ENCODE measurements around the gene IGSF8.

- TF ChIP-seq CTCF (IDR thresholded peaks at IDR 0.05; ENCODE audit: extremely low read depth in 1 of 2, insufficient read depth in 1 of 2, low read depth in 1 of 2, low read length in 2 of 2) (no peak), POLR2A (IDR thresholded peaks at IDR 0.05; ENCODE audit: low read depth, low read length) (no peak), EZH2 (IDR thresholded peaks at IDR 0.05; ENCODE audit: borderline replicate concordance, low read depth, low read length, severe bottlenecking) (no peak), POLR2AphosphoS5 (IDR thresholded peaks at IDR 0.05; ENCODE audit: insufficient read depth, low read depth, low read length) (no peak), MYC (IDR thresholded peaks at IDR 0.05; ENCODE audit: low read depth, low read length) (no peak), MAX (IDR thresholded peaks at IDR 0.05; ENCODE audit: insufficient read depth, insufficient read length) (no peak), JUN (IDR thresholded peaks at IDR 0.05; ENCODE audit: borderline replicate concordance, insufficient read depth, insufficient read length, low read depth) (no peak), GATA2 (IDR thresholded peaks at IDR 0.05; ENCODE audit: insufficient read depth, insufficient read length, low read depth, low read length) (no peak), FOS (IDR thresholded peaks at IDR 0.05; ENCODE audit: borderline replicate concordance, insufficient read depth, low read length) (no peak)
Observed at GRCh38 chr1:160130939-160131338, 32.5 kb upstream of the IGSF8 start.
